Activated CD8-positive, alpha-beta memory T cell treated with anti-CD3 and anti-CD28 coated beads, Interleukin-2, amount 50 U/mL, for 24 hours (primary cell): ENCODE measurements around the gene CAMK4.

Source experiments
- DNase-seq: peaks from one replicate; pipeline ENCODE4 v3.0.0-alpha.2; 2020; ENCODE audit errors: extremely low read depth

CAMK4 gene

DNA sequence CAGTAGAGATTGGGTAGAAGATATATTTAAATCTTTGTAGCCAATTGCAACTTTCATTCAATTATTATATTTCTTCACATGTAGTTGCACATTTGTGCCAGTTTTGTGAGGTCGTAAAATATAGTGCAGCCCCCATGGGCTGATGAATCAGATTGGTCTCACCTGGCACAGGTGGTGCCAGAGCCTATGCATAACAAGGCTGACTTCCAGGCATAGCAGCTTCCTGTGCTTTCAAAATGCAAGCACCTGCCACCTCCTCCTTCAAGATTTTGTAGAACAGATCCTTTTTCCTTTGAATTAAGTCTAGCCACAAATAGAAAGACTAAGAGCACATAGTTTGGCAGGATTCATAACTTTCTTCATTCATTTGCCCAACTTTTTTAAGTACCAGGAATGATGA, 201.0 kb downstream of the CAMK4 start:
- no peak for DNase-seq

DNA sequence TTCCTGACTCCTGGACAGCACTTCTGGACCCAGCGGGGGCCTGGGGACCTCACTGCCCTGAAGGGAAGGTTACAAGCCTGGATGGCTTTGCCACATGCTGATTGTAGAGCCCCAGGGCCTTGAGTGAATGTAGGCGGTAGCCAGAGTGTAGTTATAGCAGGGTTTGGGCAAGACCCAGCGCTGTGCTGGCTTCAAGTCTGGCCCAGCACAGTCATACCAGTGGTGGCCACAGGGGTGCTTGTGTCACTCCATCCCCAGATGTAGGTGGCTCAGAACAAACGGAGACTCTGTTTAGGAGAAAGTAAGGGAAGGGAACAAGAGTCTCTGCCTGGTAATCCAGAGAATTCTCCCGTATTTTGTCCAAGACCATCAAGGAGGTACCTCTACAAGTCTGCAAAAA, 203.6 kb downstream of the CAMK4 start:
- no peak for DNase-seq

DNA sequence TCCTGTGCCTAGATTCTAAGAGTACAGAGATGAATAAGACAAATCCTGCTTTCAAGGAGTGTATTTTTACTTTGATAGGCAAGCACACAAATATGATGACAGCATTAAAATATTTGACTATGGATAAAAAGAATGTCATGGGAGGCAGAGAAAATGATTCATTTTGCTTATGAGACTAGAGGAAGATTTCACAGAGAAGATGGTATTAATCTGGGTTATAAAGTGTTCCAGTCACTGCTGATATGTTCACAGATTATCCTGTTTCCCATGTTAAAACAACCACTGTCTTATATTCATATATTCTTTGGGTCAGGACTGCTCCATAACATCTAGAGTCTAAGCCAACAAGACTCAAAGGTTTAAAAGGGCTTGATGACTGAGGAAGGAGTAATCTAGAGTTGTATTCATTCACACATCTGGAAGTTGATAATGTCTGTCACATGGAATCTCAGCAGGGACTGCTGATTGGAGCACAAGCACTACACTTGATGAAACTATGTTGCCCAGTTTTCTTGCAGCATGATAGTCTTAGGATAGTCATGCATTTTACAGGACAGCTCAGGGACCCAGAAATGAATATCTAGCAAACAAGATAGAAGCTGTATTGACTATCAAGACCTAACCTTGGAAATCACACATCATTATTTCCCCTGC, 208.8 kb downstream of the CAMK4 start:
- DNase-seq = no peak

DNA sequence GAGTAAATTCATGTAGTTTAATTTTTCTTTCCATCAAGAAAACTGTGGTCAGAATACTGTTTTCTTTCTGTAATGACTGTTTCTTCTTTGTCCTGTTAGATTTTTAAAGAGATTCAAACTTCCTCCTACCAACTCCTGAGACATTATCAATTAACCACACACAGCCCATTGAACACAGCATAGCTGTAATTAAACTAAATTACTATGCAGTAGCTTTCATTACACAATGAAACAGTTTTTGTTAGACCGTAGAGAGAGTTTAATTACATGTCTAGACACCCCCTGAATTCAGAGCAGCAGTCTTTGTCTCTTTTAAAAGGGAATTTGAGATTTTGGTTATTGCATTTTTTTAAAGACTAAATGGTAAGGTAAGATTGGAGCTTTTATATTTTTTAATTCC, 210.6 kb downstream of the CAMK4 start:
- DNase-seq = no peak

DNA sequence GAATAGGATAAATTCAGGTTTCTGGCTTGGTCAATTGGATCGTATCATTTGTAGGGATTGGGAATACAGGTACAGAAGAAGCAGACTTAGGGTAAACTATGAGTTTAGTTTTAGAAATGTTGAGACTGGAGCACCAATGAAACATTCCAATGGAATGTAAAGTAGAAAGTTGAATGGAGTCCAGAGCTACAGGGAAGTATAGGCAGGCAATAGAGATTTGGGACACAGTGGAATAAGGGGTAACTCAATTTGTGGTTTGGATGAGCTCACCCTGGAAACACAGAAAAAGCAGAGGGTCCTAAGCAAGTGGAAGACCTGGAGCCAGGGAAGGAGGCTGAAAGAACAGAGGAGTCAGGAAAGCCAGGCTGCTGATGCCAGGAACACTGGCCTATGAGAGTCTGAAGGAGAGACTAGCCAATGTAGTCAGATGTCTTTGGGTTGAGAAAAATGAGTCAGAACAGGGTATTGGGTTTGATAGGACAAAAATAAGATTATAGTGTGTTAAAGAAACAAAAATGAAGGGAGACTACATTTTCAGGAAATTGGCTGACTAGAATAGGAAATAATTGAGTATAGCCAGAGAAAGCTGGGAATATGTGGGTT, 215.4 kb downstream of the CAMK4 start:
- no peak for DNase-seq

DNA sequence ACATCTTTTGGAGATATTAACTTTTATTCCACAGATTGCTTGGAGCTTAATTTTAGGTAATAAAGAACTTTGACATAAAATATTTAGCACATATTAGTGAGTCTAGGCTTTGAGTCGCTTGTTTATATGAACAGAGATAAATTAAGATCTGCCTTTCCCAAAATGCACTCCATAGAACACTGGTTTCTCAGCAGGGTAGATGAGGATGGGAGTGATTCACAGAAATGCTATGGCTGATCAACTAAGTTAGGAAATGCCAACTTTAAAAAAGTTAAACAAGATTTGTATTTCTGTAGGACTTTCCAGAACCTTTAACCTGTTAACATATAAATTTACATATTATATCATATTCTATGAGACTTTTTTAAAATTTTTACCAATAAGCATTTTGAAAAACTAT, 222.9 kb downstream of the CAMK4 start:
- no peak for DNase-seq

DNA sequence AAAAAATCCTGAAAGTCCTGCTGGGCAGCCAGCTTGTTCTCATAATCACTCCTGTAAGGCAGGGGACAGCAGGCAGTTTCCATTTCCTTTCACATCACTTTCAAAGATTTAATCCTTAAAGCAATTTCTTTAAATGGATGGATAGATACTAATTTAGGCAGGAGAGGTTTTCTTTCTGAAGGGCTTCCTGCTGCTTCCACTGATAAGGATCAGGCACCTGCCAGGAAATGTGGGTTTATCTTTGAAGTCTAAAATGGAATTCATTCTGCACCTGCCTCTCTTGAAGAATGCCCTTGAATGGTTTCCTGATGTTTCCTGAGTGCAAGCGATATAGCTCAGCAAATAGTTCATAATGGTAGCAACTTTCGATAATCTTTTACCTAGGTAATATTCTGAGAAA, 223.6 kb downstream of the CAMK4 start:
- no peak for DNase-seq

DNA sequence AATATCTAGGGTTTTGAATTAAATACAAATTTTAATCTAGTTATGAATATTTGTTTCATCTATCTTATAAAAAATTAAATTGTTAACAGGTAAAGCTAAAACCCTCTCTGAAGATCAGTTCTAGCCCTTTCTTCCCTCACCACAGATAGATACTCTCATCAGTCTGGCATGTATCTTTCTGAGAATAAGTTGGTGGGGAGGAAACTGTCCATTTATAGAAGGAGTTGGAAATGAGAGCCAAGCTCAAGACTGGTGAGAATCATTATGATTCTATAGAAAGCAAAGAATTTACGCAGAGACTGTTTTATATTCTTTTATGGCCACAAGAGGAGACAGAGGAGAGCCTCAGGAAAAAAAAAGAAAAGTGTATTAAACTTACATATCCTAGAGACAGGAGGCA, 229.1 kb downstream of the CAMK4 start:
- DNase-seq = no peak

DNA sequence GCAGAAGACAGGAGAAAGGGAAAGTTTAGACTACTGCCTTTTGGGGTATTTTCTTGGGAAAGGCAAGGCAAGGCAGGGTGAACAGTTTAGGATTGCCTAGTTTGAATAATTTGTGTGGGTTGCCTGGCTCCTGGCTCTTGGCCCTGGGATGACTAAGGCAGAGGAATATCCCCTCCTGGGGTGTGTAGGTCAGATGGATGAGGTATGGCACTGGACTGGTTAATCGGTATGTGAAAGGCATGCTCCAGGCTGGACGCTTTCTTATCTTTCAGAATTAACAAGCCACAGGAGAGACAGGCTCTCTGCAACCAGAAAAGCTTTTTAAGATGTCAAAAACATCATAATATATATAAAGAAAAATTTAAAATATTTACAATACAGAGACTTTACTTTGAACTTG, 229.6 kb downstream of the CAMK4 start:
- DNase-seq = no peak

DNA sequence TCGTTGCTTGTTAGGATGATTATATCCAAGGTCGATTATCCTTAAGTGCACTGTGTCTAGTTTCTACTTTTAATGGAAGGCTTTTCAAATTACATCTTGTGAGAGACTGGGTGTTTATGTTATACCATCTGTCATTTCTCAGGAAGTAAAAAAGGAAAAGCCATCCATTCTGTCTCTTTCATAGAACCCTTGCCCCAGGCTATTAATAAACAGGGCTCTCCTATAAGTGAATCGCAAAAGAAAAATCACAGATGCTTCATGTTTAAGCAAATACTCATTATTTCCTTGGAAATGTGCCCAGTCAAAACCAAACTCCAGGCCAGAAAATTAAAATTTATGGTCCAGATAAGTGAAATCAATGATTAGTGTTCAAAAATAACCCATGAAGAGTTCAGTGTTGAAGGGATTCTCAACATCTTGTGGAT, 230.0 kb downstream of the CAMK4 start:
- DNase-seq = no peak

DNA sequence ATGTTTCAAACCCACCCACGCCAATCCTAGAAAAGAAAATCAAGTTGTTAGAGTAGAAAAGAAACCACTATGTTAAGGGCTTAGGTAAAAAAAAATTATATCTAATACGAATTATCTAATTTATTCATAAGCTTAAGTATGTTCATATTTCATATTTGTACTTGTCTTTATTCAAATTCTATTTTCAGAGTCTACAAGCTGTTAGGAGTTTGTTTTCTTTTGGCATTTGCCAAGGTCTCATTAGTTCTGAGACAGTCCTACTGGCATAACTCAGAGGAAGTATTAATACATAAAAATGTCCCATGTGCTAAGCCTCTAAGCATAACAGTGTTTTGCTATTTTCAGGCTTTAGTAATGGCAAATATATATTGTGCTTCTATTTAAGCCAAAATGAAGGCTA, 230.6 kb downstream of the CAMK4 start:
- DNase-seq = no peak

DNA sequence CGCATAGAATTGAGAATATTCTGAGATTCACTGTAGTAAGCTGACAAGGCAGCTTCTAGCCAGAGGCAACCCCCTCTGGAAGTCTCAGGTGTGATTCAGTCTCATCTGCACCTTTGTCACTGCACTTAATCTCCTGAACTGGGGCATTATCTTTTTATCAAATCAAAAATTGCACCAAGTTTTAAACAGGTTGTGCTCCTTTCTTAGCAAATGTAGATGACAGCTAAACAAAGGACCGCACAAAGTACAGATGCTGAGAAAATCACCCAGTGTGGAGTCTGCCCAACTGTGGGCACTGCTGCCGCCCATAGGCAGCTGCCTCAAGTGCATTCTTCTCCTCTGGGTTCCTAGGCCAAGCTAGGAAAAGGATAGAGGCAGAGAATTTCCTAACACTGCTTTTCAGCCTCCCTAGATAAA, 237.1 kb downstream of the CAMK4 start:
- no peak for DNase-seq

DNA sequence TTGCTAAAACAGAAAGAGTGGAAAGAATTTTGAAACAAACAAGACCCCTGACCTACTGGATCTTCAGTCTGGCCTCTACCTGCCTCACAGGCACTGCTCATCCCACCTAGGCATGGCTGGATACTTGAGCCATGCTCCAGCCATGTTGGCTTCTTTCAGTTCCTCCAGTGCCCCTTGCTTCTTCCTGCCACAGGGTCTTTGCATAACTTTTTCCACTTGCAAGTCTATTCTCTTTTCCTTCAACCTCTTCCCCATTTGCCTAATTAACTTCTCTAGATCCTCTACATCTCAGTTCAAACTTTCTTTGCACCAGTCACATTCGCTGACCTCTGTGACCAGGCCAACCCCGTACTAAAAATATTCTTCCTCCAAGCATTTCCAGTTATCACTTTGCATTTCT, 237.8 kb downstream of the CAMK4 start:
- DNase-seq = no peak

DNA sequence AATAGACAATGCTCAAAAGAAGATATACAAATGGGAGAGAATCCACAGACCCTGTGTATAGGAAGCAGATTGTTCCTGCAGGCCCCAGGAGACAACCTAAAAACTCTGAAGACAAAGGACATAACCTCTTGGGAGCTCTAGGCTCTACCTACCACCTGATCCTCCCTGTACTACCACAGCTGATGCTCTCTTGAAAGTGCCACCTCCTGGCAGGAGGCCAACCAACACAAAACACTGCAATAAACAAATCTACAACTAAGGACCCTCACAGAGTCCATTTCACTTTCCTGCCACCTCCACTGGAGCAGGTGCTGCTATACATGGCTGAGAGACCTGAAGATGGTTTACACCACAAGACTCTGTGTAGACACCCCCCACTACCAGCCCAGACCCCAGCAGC, 239.1 kb downstream of the CAMK4 start:
- no peak for DNase-seq

DNA sequence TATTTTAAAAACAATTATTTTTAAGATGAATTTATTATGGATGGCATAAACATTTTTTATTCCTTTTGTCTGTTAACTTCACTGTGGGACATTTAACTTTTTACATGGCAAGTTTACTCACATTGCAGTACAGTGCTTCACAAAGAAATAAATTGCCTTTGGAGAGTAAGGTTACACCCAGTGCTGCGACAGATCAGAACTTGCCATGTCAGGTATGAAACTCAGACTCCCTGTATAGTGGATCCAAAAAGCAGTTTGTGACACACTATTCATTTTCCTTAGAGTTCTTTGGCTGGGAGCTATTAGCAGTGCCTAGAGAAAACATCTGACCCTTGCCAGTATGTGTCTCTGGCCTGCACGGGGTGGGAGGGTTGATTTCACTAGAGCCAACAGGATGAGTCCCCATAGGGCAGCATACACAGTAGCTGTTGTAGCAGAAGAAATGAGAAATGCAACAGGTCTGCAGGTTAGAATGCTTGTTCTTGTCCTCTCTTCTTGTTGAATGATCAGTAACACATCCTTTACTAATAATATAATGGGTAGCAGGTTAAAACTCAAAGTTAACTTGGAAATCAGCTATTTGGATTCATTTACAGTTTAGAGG, 245.2 kb downstream of the CAMK4 start:
- no peak for DNase-seq

DNA sequence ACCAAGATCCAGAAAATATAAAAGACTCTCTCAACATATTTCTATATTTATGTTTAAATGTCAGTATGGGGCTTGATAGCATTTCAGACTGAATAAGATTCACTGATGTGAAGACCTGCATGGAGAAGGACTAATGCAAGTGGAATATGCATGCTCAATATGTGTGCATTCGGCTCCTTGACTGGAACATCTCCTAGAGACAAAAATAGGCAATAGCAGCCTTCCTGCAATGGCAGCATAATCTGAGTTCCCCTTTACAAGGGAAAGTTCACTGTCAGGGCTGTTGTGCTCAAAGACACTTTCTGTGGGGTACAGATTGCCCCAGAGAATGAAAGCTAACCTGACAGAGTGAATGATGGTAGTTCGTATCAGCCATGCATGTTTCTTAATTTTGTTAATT, 245.7 kb downstream of the CAMK4 start:
- DNase-seq = no peak

DNA sequence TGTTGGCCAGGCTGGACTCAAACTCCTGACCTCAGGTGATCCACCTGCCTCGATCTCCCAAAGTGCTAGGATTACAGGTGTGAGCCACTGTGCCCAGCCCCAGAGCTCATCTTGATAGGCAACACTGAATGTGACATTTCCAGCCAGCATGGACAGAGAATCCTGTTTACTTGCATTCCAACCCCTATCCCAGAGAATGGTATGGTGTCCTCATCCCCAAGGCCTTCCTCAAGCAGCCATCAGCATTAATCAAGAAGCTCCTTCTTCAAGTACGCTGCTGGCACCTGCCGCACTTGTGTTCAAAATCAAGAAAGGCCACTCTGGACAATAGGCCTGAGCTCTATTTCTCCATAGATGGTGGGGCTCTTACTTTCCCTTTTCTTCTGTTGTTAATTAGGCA, 247.9 kb downstream of the CAMK4 start:
- DNase-seq = no peak

DNA sequence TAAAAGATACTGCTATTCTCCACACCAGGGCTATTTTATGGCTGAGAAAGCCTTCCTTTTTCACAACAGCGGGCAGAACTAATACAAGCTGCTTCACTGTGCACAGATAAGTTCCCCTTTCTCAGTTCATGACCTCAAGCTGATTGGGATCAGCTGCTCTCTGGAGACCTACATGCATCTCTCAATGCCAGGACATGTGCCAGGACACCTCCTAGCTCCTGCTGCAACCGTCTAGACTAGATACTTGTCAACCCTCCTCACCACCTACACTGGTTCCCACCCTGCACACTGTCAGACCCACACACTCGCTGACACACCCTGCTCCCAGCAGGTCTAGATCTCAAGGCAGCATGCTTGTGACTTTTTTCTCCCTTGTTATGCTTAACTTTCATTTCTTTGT, 248.4 kb downstream of the CAMK4 start:
- no peak for DNase-seq

DNA sequence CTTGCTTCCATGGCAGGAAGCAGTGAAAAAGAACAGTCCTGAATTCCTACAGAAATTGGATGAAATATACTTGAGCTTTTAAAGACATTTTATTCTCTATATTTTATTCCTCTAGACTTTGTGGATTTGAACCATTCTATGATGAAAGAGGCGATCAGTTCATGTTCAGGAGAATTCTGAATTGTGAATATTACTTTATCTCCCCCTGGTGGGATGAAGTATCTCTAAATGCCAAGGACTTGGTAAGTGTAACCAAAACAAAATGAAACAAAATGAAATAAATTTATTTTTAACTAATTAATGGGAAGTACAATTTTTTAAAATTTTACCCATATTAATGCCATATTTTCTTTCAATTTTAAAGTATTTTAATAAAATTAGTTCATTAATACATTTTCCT, 254.1 kb downstream of the CAMK4 start:
- DNase-seq = no peak

DNA sequence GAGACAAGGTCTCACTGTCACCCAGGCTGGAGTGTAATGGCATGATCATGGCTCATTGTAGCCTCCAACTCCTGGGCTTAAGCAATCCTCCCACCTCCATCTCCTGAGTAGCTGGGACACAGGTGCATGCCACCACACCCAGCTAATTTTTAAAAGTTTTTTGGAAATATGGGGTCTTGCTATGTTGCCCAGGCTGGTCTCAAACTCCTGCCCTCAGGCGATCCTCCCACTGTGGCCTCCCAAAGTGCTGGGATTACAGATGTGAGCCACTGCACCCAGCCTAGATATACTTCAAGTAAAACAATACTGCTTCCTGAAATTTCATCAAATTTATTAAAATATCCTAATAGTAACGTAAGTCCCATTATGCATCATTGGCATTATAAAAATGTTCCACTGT, 254.7 kb downstream of the CAMK4 start:
- no peak for DNase-seq

DNA sequence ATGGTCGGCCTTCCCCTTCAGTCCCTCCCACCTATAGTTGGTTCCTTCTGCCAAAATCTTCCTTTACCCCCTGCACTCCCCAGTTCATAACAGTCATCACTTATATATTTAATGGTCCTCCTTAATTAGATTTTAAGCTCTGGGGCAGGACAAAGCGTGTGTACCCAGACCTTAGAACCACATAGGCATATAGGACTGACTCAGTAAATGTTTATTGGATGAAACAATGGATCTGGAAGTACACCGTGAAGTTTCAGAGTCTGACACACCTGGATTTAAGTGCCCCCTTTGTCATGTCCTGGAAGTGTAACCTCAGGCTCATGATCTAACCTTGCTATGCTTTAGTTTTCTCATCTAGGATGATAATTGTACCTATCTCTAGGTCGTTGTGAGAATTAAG, 256.2 kb downstream of the CAMK4 start:
- no peak for DNase-seq

DNA sequence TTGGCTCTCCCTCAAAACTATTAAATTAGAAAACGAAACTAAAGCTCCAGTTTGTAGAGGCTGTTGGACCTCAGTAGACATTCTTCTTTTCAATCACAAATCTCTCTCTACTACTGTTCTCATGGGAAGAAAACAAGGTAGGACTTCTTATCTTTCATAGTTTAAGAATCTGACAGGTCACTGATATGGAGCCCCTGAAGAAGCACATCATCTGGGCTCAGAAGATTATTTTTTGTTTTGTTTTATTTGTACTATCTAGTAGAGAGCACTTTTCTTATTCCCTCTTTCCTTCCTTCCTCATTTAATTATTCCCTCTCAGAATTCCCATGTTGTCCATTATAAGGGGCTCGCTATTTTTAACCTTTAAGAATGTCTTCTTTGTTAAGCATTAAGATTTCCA, 261.9 kb downstream of the CAMK4 start:
- no peak for DNase-seq

DNA sequence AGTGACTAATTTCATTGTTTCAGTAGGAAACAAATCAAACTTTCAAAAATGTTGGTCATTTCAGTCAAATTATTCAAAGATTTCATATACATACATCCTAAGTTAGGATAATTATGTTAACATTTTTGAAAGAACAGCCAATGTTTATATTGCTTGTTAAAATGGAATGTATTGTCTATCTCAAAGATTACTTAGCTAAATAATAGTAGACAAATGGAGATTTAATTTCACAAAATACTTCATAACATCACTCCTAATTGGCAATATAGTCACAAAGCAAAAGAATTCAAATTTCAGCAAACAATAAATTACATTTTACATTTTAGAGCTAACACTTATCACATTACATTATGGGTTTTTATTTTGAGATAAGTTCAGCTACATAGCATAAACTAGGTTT, 262.7 kb downstream of the CAMK4 start:
- no peak for DNase-seq

DNA sequence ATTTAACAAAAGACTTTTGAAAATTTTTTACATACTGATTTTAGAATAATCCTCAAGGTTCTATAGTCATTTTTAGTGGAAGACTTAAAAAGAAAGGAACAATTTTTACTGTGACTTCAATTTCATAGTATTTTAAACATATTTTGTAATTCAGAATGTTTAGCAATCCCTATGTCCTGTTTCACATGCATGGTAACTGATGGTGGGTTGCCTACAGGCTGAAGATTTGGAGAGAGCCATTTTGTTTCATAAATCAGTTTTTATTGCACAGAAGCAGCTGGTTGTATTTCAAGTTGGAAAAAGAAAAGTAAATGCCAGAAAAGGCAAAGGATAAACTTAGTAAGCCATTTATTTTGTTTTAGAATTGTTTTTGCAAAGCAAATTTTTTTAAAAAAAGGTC, 264.2 kb downstream of the CAMK4 start:
- no peak for DNase-seq
